HG03097 (cell line): ENCODE data around the gene NUTF2.
"Not testable (repeated sequence)": the region's sequence is repeated elsewhere in the genome, so short reads cannot be mapped to it uniquely, and the experiment has no call there.

ENCODE experiments used
- ATAC-seq: cut with Tn5 transposase; IDR thresholded peaks from one replicate; pipeline ENCODE4 v1.9.1; 2021; ENCODE audit not compliant: unreplicated experiment, low FRiP score

NUTF2 gene

GRCh38 chr16:67883146-67883871, 36.6 kb downstream of the NUTF2 start:
- no peak for ATAC-seq

- ATAC-seq = no peak
Measured at GRCh38 chr16:67883872-67884261, 37.1 kb downstream of the NUTF2 start.

GRCh38 chr16:67884684-67885083, 38.0 kb downstream of the NUTF2 start, which contains the start of gene NRN1L:
Gene NRN1L, plus strand, starts transcription at chr16:67884885. Its CDS starts 19 bp downstream, at chr16:67884904.
- ATAC-seq = no peak

GRCh38 chr16:67885545-67885944, 38.8 kb downstream of the NUTF2 start:
- ATAC-seq = no peak

GRCh38 chr16:67885976-67886375, 39.2 kb downstream of the NUTF2 start:
- no peak for ATAC-seq

- ATAC-seq = no peak
Measured at GRCh38 chr16:67886387-67886786, 39.7 kb downstream of the NUTF2 start.

- no peak for ATAC-seq
Measured at GRCh38 chr16:67888331-67888730, 41.6 kb downstream of the NUTF2 start.

- no peak for ATAC-seq
Measured at GRCh38 chr16:67892375-67892774, 45.6 kb downstream of the NUTF2 start.

- ATAC-seq = peak; percentile 74
Measured at GRCh38 chr16:67892899-67893742, 46.4 kb downstream of the NUTF2 start, which contains the start of gene PSKH1. Gene PSKH1, plus strand, starts transcription at chr16:67893254. Its CDS starts 15,496 bp downstream, at chr16:67908750.

- no peak for ATAC-seq
Measured at GRCh38 chr16:67893743-67894399, 47.1 kb downstream of the NUTF2 start.

- ATAC-seq = no peak
Measured at GRCh38 chr16:67897231-67897630, 50.5 kb downstream of the NUTF2 start.

GRCh38 chr16:67901734-67902133, 55.0 kb downstream of the NUTF2 start:
- ATAC-seq = no peak

GRCh38 chr16:67902831-67903230, 56.1 kb downstream of the NUTF2 start:
- no peak for ATAC-seq

- ATAC-seq = no peak
Measured at GRCh38 chr16:67907397-67908180, 60.9 kb downstream of the NUTF2 start.

- no peak for ATAC-seq
Measured at GRCh38 chr16:67909056-67909742, 62.5 kb downstream of the NUTF2 start.

GRCh38 chr16:67910158-67910557, 63.4 kb downstream of the NUTF2 start:
- no peak for ATAC-seq

GRCh38 chr16:67914758-67915495, 68.2 kb downstream of the NUTF2 start:
- no peak for ATAC-seq

- not testable (repeated sequence) for ATAC-seq
Measured at GRCh38 chr16:67915496-67915769, 68.7 kb downstream of the NUTF2 start.
